Measurements from ENCODE around the gene DYNLT4.

DYNLT4 gene

DNA sequence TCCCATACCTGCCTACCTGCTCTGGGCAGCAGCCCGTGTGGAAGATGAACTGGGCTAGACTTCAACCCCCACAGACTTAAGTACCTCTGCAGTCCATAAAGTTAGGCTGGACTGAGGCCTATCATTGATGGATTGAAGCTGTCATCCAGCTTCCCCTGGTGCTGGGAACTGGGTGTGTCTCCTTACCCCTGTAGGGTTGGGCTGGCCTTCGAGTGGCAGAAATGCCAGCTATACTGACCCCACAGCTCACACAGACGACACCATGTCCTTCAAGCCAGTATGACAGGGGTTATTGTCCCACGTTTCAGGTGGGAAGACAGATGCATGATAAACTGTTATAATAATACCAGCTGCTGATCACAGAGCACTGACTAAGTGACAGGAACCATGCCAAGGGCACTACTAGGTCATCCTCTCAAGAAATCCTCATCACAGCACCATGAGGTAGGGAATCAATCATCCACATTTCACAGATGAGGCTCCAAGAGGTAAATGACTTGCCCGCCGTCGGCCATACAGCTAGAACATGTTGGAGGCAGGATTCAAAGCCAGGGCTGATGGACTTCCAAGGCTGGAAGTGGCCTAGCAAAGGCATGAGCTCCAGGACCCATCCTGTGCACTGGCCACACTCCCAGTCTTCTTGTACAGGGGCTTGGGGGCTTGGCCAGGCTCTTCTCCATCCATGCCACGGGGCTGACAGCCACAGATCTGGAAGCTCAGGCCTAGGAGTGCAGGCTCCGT is 18.9 kb downstream of the DYNLT4 start, which contains the start of gene BEST4:
Gene BEST4, minus strand, starts transcription at position 51 of the 741 bp plus-strand sequence. CDS start 465 bp downstream, outside the sequence.
- TF ChIP-seq CTCF (IDR thresholded peaks at IDR 0.05; ENCODE audit: low read depth, low read length) = no peak
- H3K4me3 ChIP-seq (ENCODE audit: low read depth, low read length) = no peak within 1 kb of the TSS

DNA sequence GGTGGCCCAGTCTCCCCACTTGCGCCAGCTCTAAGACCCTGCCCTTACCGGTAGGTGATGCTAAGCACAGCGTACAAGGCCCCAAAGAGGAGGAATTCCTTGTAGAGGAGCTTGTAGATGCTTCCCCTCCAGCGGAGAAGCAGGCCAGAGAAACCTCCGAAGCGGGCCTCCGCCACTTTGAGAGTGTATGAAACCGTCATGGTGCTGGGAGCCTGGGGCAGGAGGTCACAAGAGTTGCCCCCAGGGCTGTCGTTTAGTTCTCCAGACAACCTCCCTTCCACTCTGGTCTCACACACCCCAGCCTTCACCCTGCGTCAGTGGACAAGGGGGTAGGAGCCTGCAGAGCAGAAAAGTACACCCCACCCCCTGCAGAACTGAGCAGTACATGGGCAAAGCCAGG is 19.6 kb downstream of the DYNLT4 start:
- H3K4me3 ChIP-seq (ENCODE audit: low read depth, low read length) = no peak overlapping the region
- no peak for TF ChIP-seq CTCF (IDR thresholded peaks at IDR 0.05; ENCODE audit: low read depth, low read length)

GRCh38 chr1:44786841-44787426 is 20.2 kb downstream of the DYNLT4 start:
- no peak overlapping the region for H3K4me3 ChIP-seq (ENCODE audit: low read depth, low read length)
- TF ChIP-seq CTCF (IDR thresholded peaks at IDR 0.05; ENCODE audit: low read depth, low read length) = no peak

GRCh38 chr1:44786138-44786840 is 20.9 kb downstream of the DYNLT4 start:
- H3K4me3 ChIP-seq (ENCODE audit: low read depth, low read length) = peak overlapping the region; percentile 49

GRCh38 chr1:44785501-44786137 is 21.5 kb downstream of the DYNLT4 start:
- H3K4me3 ChIP-seq (ENCODE audit: low read depth, low read length) = peak overlapping the region; percentile 49

More at GRCh38 chr1:44786138-44786840, 20.9 kb downstream of the DYNLT4 start:
- TF ChIP-seq CTCF (IDR thresholded peaks at IDR 0.05; ENCODE audit: low read depth, low read length) = peak; percentile 100

GRCh38 chr1:44785029-44785380 is 22.1 kb downstream of the DYNLT4 start:
- H3K4me3 ChIP-seq (ENCODE audit: low read depth, low read length) = no peak overlapping the region

More at GRCh38 chr1:44785501-44786137, 21.5 kb downstream of the DYNLT4 start:
- TF ChIP-seq CTCF (IDR thresholded peaks at IDR 0.05; ENCODE audit: low read depth, low read length) = no peak

More at GRCh38 chr1:44785029-44785380, 22.1 kb downstream of the DYNLT4 start:
- TF ChIP-seq CTCF (IDR thresholded peaks at IDR 0.05; ENCODE audit: low read depth, low read length) = no peak
